ENCODE results near the gene SEZ6L2. TPM values are rescaled to one million over a fixed set of nuclear protein-coding genes. Genes with fewer than 3 reads are reported as not detected.

The SEZ6L2 gene
- polyA plus RNA-seq, 2 donors: 0.35 to 0.45 TPM

DNA sequence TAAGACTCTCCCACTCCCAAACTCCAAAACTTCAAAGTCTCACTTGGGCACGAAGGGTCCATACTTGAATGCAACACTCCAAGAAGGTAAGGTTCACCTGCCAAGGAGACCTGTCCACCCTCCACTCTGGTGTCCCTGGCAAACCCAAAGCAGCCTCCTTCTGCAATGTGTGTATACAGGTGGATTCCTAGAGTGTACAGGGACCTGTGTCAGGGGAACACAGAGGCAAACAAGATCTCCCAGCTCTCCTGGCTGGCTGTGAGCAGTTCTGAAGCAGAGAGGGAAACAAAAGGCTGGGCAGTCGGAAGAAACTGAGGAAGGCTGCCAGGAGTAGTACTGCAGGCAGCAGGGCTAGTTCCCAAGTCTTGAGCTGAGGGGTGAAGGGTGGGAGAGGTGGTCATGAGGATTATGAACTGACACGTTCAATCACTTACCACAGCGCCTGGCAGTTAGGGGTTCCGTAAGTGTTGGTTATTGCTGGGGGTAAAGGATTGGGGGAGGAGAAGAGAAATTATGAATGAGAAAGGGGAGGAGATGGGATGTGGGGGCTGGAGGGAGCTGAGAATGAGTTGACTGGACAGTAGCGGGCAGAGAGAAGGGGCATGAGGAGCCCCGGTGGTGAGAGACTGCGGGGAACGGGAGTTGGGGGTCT is 25.9 kb upstream of the SEZ6L2 start:
- H3K36me3 ChIP-seq (ENCODE audit: control insufficient read depth in 2 of 2, insufficient read depth in 2 of 2, low read length in 1 of 2): peaks cover 5% of the 10 kb centered on the region in 2 donors
- no peak overlapping the region for H3K27ac ChIP-seq (ENCODE audit: low read depth in 2 of 2, low read length in 1 of 2)
- H3K4me1 ChIP-seq (ENCODE audit: control insufficient read depth in 2 of 2, insufficient read depth in 2 of 2, low read length in 1 of 2): peaks cover 0 to 6% of the 10 kb centered on the region in 2 donors
- H3K27me3 ChIP-seq (ENCODE audit: control insufficient read depth in 1 of 2, insufficient read depth in 2 of 2, low read length in 2 of 2): no peaks in the 10 kb centered on the region
- WGBS, 2 donors: 5 to 7% methylated on average over 9 of the region's 9 CpGs
- H3K9me3 ChIP-seq (ENCODE audit: control insufficient read depth in 2 of 2, insufficient read depth in 1 of 2, low read depth in 1 of 2, low read length in 1 of 2): no peaks in the 10 kb centered on the region
- peak overlapping the region; percentile 98 for H3K4me3 ChIP-seq (ENCODE audit: low read depth in 1 of 2, low read length in 2 of 2)

DNA sequence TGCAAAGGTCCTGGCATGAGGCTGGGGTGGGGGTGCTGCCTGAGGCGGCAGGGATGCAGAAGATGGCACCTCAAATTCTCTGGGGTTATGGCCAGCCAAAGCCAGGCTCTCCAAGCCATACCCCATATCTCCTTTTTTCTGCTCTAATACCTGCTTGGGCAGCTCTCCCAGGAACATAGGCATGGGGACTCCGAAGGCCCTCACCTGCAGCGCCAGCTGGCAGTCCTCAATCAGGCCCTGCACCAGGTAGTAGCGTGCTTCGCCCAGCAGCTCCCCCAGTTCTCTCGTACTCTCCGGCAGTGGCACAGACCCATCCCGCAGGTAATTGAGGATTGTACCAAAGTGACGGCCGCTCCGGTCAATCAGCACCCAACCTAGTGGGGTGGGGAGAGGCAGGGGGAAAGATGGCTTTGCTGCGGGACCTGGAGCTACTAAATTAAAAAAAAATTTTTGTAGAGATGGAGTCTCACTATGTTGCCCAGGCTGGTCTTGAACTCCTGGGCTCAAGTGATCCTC is 23.7 kb upstream of the SEZ6L2 start:
- H3K27ac ChIP-seq (ENCODE audit: low read depth in 2 of 2, low read length in 1 of 2): no peak overlapping the region
- no peaks in the 10 kb centered on the region for H3K27me3 ChIP-seq (ENCODE audit: control insufficient read depth in 1 of 2, insufficient read depth in 2 of 2, low read length in 2 of 2)
- WGBS, 2 donors: 95 to 96% methylated on average over 12 of the region's 12 CpGs
- no peak overlapping the region for H3K4me3 ChIP-seq (ENCODE audit: low read depth in 1 of 2, low read length in 2 of 2)
- no peaks in the 10 kb centered on the region for H3K9me3 ChIP-seq (ENCODE audit: control insufficient read depth in 2 of 2, insufficient read depth in 1 of 2, low read depth in 1 of 2, low read length in 1 of 2)
- peaks cover 0 to 6% of the 10 kb centered on the region in 2 donors for H3K4me1 ChIP-seq (ENCODE audit: control insufficient read depth in 2 of 2, insufficient read depth in 2 of 2, low read length in 1 of 2)
- peaks cover 5% of the 10 kb centered on the region in 2 donors for H3K36me3 ChIP-seq (ENCODE audit: control insufficient read depth in 2 of 2, insufficient read depth in 2 of 2, low read length in 1 of 2)

DNA sequence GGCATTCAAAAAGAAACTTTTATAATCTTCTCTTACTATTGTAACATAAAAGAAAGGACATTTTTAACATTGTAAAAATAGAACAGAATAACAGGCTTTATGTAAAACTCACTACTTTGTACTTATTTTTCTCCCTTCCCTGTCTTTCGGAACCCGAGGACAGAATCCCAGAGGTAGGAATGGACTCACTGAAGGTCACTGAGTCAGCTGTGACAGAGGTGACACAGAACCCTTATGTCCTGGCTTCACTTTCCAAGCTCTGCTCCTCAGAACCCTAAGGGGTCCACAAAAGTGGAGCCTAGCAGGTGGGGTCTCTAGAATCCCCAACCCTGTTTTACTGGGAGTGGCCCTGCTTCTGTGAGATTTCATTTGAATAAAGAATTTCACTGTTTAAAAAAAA is 23.0 kb upstream of the SEZ6L2 start:
- peaks cover 5% of the 10 kb centered on the region in 2 donors for H3K36me3 ChIP-seq (ENCODE audit: control insufficient read depth in 2 of 2, insufficient read depth in 2 of 2, low read length in 1 of 2)
- 93 to 97% methylated on average over 2 of the region's 2 CpGs for WGBS, 2 donors
- H3K27ac ChIP-seq (ENCODE audit: low read depth in 2 of 2, low read length in 1 of 2): no peak overlapping the region
- no peaks in the 10 kb centered on the region for H3K27me3 ChIP-seq (ENCODE audit: control insufficient read depth in 1 of 2, insufficient read depth in 2 of 2, low read length in 2 of 2)
- no peaks in the 10 kb centered on the region for H3K9me3 ChIP-seq (ENCODE audit: control insufficient read depth in 2 of 2, insufficient read depth in 1 of 2, low read depth in 1 of 2, low read length in 1 of 2)
- peaks cover 0 to 6% of the 10 kb centered on the region in 2 donors for H3K4me1 ChIP-seq (ENCODE audit: control insufficient read depth in 2 of 2, insufficient read depth in 2 of 2, low read length in 1 of 2)
- H3K4me3 ChIP-seq (ENCODE audit: low read depth in 1 of 2, low read length in 2 of 2): no peak overlapping the region

DNA sequence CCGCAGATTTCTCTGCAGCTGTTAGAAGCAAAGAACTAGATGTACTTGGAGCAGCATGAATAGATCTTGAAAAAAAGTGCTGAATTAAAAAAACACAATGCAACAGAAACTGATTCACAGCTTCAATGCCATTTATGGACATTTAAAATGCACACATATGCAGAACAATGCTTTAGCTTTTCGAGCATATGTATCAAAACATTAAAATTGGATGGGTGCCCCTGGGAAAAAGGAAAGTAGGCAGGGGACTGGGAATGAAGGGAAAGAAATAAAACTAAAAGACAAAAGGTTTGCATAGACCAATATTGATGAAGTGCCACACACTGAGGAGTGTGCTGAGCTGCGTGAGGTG is 21.7 kb upstream of the SEZ6L2 start:
- Histone ChIP-seq H3K4me3 (ENCODE audit: low read depth in 1 of 2, low read length in 2 of 2) (no peak overlapping the region), H3K4me1 (ENCODE audit: control insufficient read depth in 2 of 2, insufficient read depth in 2 of 2, low read length in 1 of 2) (peaks cover 0 to 3% of the 10 kb centered on the region in 2 donors), H3K27ac (ENCODE audit: low read depth in 2 of 2, low read length in 1 of 2) (no peak overlapping the region), H3K36me3 (ENCODE audit: control insufficient read depth in 2 of 2, insufficient read depth in 2 of 2, low read length in 1 of 2) (peaks cover 5% of the 10 kb centered on the region in 2 donors), H3K9me3 (ENCODE audit: control insufficient read depth in 2 of 2, insufficient read depth in 1 of 2, low read depth in 1 of 2, low read length in 1 of 2) (no peaks in the 10 kb centered on the region), H3K27me3 (ENCODE audit: control insufficient read depth in 1 of 2, insufficient read depth in 2 of 2, low read length in 2 of 2) (no peaks in the 10 kb centered on the region)
- 76 to 82% methylated on average over 3 of the region's 3 CpGs for WGBS, 2 donors

DNA sequence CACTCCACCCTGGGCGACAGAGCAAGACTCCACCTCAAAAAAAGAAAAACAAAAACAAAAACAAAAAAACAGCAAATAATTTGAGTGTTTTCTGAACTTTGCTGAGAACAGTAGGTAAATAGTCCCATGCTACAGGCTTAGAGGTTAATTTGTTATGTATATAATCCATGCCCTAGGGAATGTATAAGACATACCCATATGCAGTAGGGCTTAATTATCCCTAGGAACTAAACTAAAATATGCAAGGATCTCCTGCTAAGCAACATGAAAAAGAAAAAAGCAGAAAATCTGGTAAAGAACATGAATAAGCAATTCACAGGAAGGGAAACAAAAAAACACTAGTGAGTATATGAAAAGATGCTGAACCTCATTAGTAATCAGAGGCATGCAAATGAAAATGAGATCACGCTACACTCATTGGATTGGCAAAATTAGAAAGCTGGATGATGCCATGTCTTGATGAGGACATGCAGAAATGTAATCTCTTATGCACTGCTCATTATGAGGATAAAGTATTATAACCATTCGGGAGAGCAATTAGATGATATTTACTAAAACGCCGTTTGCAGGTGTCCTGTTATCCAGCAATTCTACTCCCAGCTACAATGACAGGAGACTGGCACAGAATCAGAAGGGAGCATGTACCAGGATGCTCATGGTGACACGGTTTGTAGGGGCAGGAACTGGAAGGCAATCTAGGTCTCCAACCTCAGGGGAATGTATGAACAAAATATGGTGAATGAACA is 21.1 kb upstream of the SEZ6L2 start:
- no peak overlapping the region for H3K27ac ChIP-seq (ENCODE audit: low read depth in 2 of 2, low read length in 1 of 2)
- peaks cover 5% of the 10 kb centered on the region in 2 donors for H3K36me3 ChIP-seq (ENCODE audit: control insufficient read depth in 2 of 2, insufficient read depth in 2 of 2, low read length in 1 of 2)
- H3K9me3 ChIP-seq (ENCODE audit: control insufficient read depth in 2 of 2, insufficient read depth in 1 of 2, low read depth in 1 of 2, low read length in 1 of 2): no peaks in the 10 kb centered on the region
- no peaks in the 10 kb centered on the region for H3K27me3 ChIP-seq (ENCODE audit: control insufficient read depth in 1 of 2, insufficient read depth in 2 of 2, low read length in 2 of 2)
- WGBS, 2 donors: 72 to 85% methylated on average over 6 of the region's 6 CpGs
- H3K4me1 ChIP-seq (ENCODE audit: control insufficient read depth in 2 of 2, insufficient read depth in 2 of 2, low read length in 1 of 2): peaks cover 0 to 3% of the 10 kb centered on the region in 2 donors
- H3K4me3 ChIP-seq (ENCODE audit: low read depth in 1 of 2, low read length in 2 of 2): no peak overlapping the region

DNA sequence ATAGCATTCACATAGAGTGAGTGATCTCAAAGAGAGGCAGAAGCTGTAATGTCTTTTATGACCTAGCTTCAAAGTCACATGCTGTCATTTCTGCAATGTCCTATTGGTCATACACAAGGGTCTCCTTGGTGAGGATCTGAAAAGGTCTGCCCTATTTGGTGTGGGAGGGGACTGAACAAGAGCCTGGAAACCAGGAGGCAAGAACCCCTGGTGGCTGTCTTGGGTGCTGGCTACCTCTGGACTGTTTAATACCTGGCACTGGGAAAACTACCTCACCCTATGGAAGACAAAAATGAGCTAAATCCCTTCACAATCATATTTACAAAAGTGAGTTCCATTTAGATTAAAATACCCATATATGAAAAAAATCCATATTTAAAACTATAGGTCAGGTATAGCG is 17.6 kb upstream of the SEZ6L2 start:
- no peaks in the 10 kb centered on the region for H3K9me3 ChIP-seq (ENCODE audit: control insufficient read depth in 2 of 2, insufficient read depth in 1 of 2, low read depth in 1 of 2, low read length in 1 of 2)
- WGBS, 2 donors: 98 to 100% methylated on average over 1 of the region's 1 CpG

DNA sequence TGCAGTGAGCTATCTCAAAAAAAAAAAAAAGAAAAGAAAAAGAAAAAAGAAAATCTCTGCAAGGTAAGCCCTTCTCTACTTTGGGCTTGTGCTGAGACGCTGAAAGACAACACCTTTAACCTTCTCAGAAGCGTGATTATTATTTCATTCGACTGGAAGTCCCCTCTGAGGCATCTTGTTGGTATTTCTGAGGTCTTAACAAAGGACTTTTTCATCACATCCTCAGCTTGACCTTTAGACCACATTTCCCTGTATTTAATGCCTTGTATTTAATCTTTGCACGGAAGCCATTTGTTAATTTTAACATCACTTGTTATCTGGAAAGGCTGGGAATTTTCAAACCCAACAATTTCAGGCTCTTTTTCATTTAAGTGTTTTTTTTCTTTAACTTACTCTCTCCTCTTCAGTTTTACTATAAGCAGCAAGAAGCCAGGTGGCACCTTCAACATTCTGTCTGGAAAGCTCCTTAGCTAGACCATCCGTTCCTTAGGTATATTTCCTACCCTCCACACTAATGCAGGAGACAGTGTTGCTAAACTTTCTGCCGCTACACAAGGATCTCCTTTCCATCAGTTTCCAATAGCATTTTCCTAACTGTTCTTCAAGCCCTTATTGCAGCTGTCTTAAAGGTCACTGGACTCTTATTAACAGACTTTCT is 16.4 kb upstream of the SEZ6L2 start:
- Histone ChIP-seq H3K27ac (ENCODE audit: low read depth in 2 of 2, low read length in 1 of 2) (no peak overlapping the region), H3K4me3 (ENCODE audit: low read depth in 1 of 2, low read length in 2 of 2) (no peak overlapping the region), H3K27me3 (ENCODE audit: control insufficient read depth in 1 of 2, insufficient read depth in 2 of 2, low read length in 2 of 2) (no peaks in the 10 kb centered on the region), H3K4me1 (ENCODE audit: control insufficient read depth in 2 of 2, insufficient read depth in 2 of 2, low read length in 1 of 2) (no peaks in the 10 kb centered on the region), H3K36me3 (ENCODE audit: control insufficient read depth in 2 of 2, insufficient read depth in 2 of 2, low read length in 1 of 2) (no peaks in the 10 kb centered on the region), H3K9me3 (ENCODE audit: control insufficient read depth in 2 of 2, insufficient read depth in 1 of 2, low read depth in 1 of 2, low read length in 1 of 2) (no peaks in the 10 kb centered on the region)
- WGBS, 2 donors: 68 to 81% methylated on average over 6 of the region's 6 CpGs

More for the DNA sequence above, 17.6 kb upstream of the SEZ6L2 start:
- Histone ChIP-seq H3K4me3 (ENCODE audit: low read depth in 1 of 2, low read length in 2 of 2) (no peak overlapping the region), H3K27me3 (ENCODE audit: control insufficient read depth in 1 of 2, insufficient read depth in 2 of 2, low read length in 2 of 2) (no peaks in the 10 kb centered on the region), H3K36me3 (ENCODE audit: control insufficient read depth in 2 of 2, insufficient read depth in 2 of 2, low read length in 1 of 2) (peaks cover 2 to 5% of the 10 kb centered on the region in 2 donors), H3K27ac (ENCODE audit: low read depth in 2 of 2, low read length in 1 of 2) (no peak overlapping the region), H3K4me1 (ENCODE audit: control insufficient read depth in 2 of 2, insufficient read depth in 2 of 2, low read length in 1 of 2) (no peaks in the 10 kb centered on the region)

DNA sequence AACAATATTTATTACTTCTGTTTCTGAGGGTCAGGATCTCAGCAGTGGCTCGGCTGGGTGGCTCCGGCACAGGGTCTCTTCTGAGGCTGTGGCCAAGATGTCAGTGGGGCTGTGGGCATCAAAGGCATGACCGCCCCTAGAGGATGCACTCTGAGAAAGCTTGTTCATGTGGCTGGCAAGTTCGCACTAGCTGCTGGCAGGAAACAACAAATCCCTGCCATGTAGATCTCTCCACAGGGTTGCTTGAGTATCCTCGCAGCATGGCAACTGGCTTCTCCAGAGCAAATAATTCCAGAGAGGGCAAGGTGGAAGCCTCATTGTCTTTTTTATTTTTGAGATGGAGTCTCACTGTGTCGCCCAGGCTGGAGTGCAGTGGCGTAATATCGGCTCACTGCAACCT is 14.2 kb upstream of the SEZ6L2 start:
- Histone ChIP-seq H3K27me3 (ENCODE audit: control insufficient read depth in 1 of 2, insufficient read depth in 2 of 2, low read length in 2 of 2) (no peaks in the 10 kb centered on the region), H3K27ac (ENCODE audit: low read depth in 2 of 2, low read length in 1 of 2) (no peak overlapping the region), H3K9me3 (ENCODE audit: control insufficient read depth in 2 of 2, insufficient read depth in 1 of 2, low read depth in 1 of 2, low read length in 1 of 2) (no peaks in the 10 kb centered on the region), H3K4me1 (ENCODE audit: control insufficient read depth in 2 of 2, insufficient read depth in 2 of 2, low read length in 1 of 2) (no peaks in the 10 kb centered on the region), H3K36me3 (ENCODE audit: control insufficient read depth in 2 of 2, insufficient read depth in 2 of 2, low read length in 1 of 2) (no peaks in the 10 kb centered on the region), H3K4me3 (ENCODE audit: low read depth in 1 of 2, low read length in 2 of 2) (no peak overlapping the region)
- 95 to 96% methylated on average over 8 of the region's 8 CpGs for WGBS, 2 donors

DNA sequence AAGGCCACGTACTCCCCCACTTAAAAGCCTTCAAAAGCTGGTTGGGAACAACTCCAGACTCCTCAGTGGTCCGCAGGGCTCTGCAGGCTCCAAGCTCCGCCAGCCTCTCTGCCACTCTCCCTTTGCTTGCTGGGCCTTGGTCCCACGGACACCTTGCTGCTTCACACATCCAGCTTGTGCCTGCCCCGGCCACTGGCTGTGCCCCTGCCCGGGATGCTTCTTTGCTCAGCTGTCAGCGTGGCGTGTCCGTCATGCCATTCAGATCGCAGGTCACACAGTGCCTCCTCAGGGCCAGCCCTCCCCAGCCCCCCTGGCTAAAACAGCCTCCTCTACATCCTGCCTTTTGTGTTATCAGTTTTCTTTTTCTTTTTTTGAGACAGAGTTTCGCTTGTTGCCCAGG is 12.7 kb upstream of the SEZ6L2 start:
- H3K4me3 ChIP-seq (ENCODE audit: low read depth in 1 of 2, low read length in 2 of 2): no peak overlapping the region
- H3K27me3 ChIP-seq (ENCODE audit: control insufficient read depth in 1 of 2, insufficient read depth in 2 of 2, low read length in 2 of 2): no peaks in the 10 kb centered on the region
- WGBS, 2 donors: 77 to 86% methylated on average over 11 of the region's 11 CpGs

More for the DNA sequence above, 12.7 kb upstream of the SEZ6L2 start:
- no peaks in the 10 kb centered on the region for H3K4me1 ChIP-seq (ENCODE audit: control insufficient read depth in 2 of 2, insufficient read depth in 2 of 2, low read length in 1 of 2)
- H3K9me3 ChIP-seq (ENCODE audit: control insufficient read depth in 2 of 2, insufficient read depth in 1 of 2, low read depth in 1 of 2, low read length in 1 of 2): no peaks in the 10 kb centered on the region
- H3K27ac ChIP-seq (ENCODE audit: low read depth in 2 of 2, low read length in 1 of 2): no peak overlapping the region
- no peaks in the 10 kb centered on the region for H3K36me3 ChIP-seq (ENCODE audit: control insufficient read depth in 2 of 2, insufficient read depth in 2 of 2, low read length in 1 of 2)
